K562 (cell line): ENCODE results near the gene MDP1. TPM values are rescaled to one million over a fixed set of nuclear protein-coding genes. Genes with fewer than 3 reads are reported as not detected.
A peak's percentile ranks its signal among the peaks of the same experiment; 100 is the strongest.

Experiments used
- ETS1 ChIP-seq: conservative IDR thresholded peaks from 2 replicates; pipeline ENCODE4 v1.6.1; 2011; ENCODE audit warnings: low read depth, mild to moderate bottlenecking, low read length; ENCODE audit not compliant: control insufficient read depth
- FOXP1 ChIP-seq: sonication (generic); formaldehyde crosslinking; IDR thresholded peaks from 2 replicates; pipeline ENCODE4 v1.8.0; 2022; ENCODE audit warnings: mild to moderate bottlenecking, missing genetic modification reagents
- GABPA ChIP-seq: fragments of 200-800 bp; sonication (Bioruptor generic); conservative IDR thresholded peaks from 2 replicates; pipeline ENCODE4 v1.6.1; 2016; ENCODE audit warnings: low read depth, missing genetic modification characterization, missing compliant biosample characterization
- HEY1 ChIP-seq: fragments of 250-450 bp; sonication (Bioruptor Pico); IDR thresholded peaks from 2 replicates; pipeline ENCODE4 v1.5.0; 2020; ENCODE audit warnings: mild to moderate bottlenecking, moderate library complexity, borderline replicate concordance
- MCM2 ChIP-seq: fragments of 450-650 bp; IDR thresholded peaks from 2 replicates; pipeline ENCODE4 v1.6.1; 2017; ENCODE audit warnings: low read depth, mild to moderate bottlenecking
- MGA ChIP-seq: fragments of 450-650 bp; IDR thresholded peaks from 2 replicates; pipeline ENCODE4 v1.6.1; 2016; ENCODE audit warnings: mild to moderate bottlenecking, moderate library complexity
- MIER1 ChIP-seq: fragments of 450-650 bp; IDR thresholded peaks from 2 replicates; pipeline ENCODE4 v1.6.1; 2016; ENCODE audit warnings: antibody characterized with exemption, mild to moderate bottlenecking, low read depth
- NEUROD1 ChIP-seq: fragments of 150-350 bp; IDR thresholded peaks from 2 replicates; pipeline ENCODE4 v1.6.1; 2014; ENCODE audit warnings: borderline replicate concordance, low read length, low read depth; ENCODE audit not compliant: partially characterized antibody
- NRF1 ChIP-seq, 2 experiments: fragments of 450-650 bp; IDR thresholded peaks in 1 of 2; conservative IDR thresholded peaks in 1 of 2; 2 replicates each; pipeline ENCODE4 v1.6.1; 2014; ENCODE audit warnings: mild to moderate bottlenecking in 2 of 2
- RBM39 ChIP-seq: fragments of 200-400 bp; formaldehyde crosslinking; optimal IDR thresholded peaks from 2 replicates; pipeline ENCODE3; 2018; ENCODE audit warnings: low read depth, low read length
- SMAD3 ChIP-seq: fragments of 450-650 bp; formaldehyde crosslinking; conservative IDR thresholded peaks from 2 replicates; pipeline ENCODE4 v1.4.0; 2020; ENCODE audit warnings: mild to moderate bottlenecking
- ZBTB1 ChIP-seq: sonication (generic); formaldehyde crosslinking; IDR thresholded peaks from 2 replicates; pipeline ENCODE4 v1.8.1; 2023; ENCODE audit warnings: missing genetic modification reagents, low read depth, mild to moderate bottlenecking, borderline replicate concordance
- ZEB2 ChIP-seq: fragments of 450-650 bp; IDR thresholded peaks from 2 replicates; pipeline ENCODE4 v1.6.1; 2016
- ZNF586 ChIP-seq: fragments of 450-650 bp; formaldehyde crosslinking; conservative IDR thresholded peaks from 2 replicates; pipeline ENCODE4 v1.4.0; 2020; ENCODE audit warnings: mild to moderate bottlenecking, moderate library complexity
- ZNF830 ChIP-seq: fragments of 250-450 bp; sonication (Bioruptor Pico); IDR thresholded peaks from 2 replicates; pipeline ENCODE4 v1.5.0; 2021; ENCODE audit warnings: mild to moderate bottlenecking
- polyA plus RNA-seq, 8 experiments: library from polyadenylated mRNA; depleted of rRNA in 4 of 8; stranded (reverse) in 5 of 8; unstranded in 3 of 8; fragments of >200 nt; fragmentation: Nextera tagmentation in 2 of 8; fragmentation: Illumina TruSeq in 1 of 8; extraction: Ambion mirVana in 2 of 8; extraction: Trizol in 1 of 8; gene quantifications; 2 replicates each; pipeline versions ENCODE4 v1.2.1 to v1.2.3, GENCODE V29; 2011 to 2014; ENCODE audit warnings: inconsistent platforms in 1 of 8, missing spikeins in 1 of 8
- total RNA-seq, 7 experiments: library from RNA; depleted of rRNA in 6 of 7; stranded (reverse); fragments of >200 nt in 6 of 7; fragmentation: Illumina TruSeq in 2 of 7; extraction: Trizol in 2 of 7; gene quantifications; 2 replicates each; pipeline versions ENCODE4 v1.2.1 to v1.2.3, GENCODE V29; 2011 to 2021; ENCODE audit warnings: low replicate concordance in 1 of 7

MDP1 gene
- total and polyA plus RNA-seq, 9 of the 15 experiments (the other 6 are each of a cell fraction or from before 2014, with no cell fraction given), result 2.7 to 29.6 (median 11.0) TPM

- TF ChIP-seq FOXP1 (CRISPR knock-in tag) (peak; percentile 39; the same call in 1 of the 2 replicates), ZNF830 (CRISPR knock-in tag) (0 out of 2 replicates have a peak, but pooled peaks have one; percentile 70), RBM39 (peak; percentile 89), MGA (peak; percentile 46), ZBTB1 (CRISPR knock-in tag) (no peak), MIER1 (0 out of 2 replicates have a peak, but pooled peaks have one; percentile 36), ZNF586 (CRISPR knock-in tag) (no peak), MCM2 (no peak), NRF1 (conservative IDR thresholded peaks at IDR 0.05 in 1 of 2, IDR thresholded peaks at IDR 0.05 in 1 of 2) (peak; percentile 21 to 29; a peak in 1 of 4 replicates), GABPA (peak; percentile 99), SMAD3 (CRISPR knock-in tag) (0 out of 2 replicates have a peak, but pooled peaks have one; percentile 17), HEY1 (CRISPR knock-in tag) (no peak), NEUROD1 (peak; percentile 78), ZEB2 (peak; percentile 97), ETS1 (peak; percentile 72; the same call in 1 of the 2 replicates)
These were observed 27.4 kb downstream of the MDP1 start, which contains the start of gene IPO4 (continued) for GRCh38 chr14:24188251-24189058.
